Kidney (tissue), 14 donors: ENCODE results near the gene SUPT6H. TPM values are rescaled to one million over a fixed set of nuclear protein-coding genes. Genes with fewer than 3 reads are reported as not detected.
"Not testable (repeated sequence)": the region's sequence is repeated elsewhere in the genome, so short reads cannot be mapped to it uniquely, and the experiment has no call there.

Experiments
- DNase-seq, 5 donors: peaks; one replicate each; pipeline ENCODE4 v3.0.0-alpha.2; 2013 to 2020
- FAIRE-seq: peaks from 2 replicates; lab custom pipeline; 2012; peaks lifted over from hg19 to GRCh38; lab: Jason Lieb, UNC
- H3K27ac ChIP-seq, 2 donors: one replicate each; pipeline ENCODE4 v1.7.0; 2013; ENCODE audit warnings: low read depth in 2 of 2, low read length in 2 of 2, inconsistent platforms in 1 of 2
- H3K27me3 ChIP-seq: one replicate; pipeline ENCODE4 v1.7.1; 2013; ENCODE audit warnings: low read length, inconsistent platforms; ENCODE audit not compliant: control insufficient read depth, insufficient read depth
- H3K36me3 ChIP-seq, 3 donors: one replicate each; pipeline versions ENCODE4 v1.7.0 to v1.7.1; 2013; ENCODE audit warnings: low read length in 3 of 3, control low read depth in 1 of 3, inconsistent platforms in 1 of 3; ENCODE audit not compliant: insufficient read depth in 3 of 3, control insufficient read depth in 2 of 3
- H3K4me1 ChIP-seq, 3 donors: one replicate each; pipeline versions ENCODE4 v1.7.0 to v1.7.1; 2013; ENCODE audit warnings: low read length in 3 of 3, inconsistent platforms in 1 of 3, low read depth in 1 of 3; ENCODE audit not compliant: control insufficient read depth in 2 of 3, insufficient read depth in 2 of 3
- H3K4me3 ChIP-seq, 3 donors: one replicate each; pipeline versions ENCODE4 v1.7.0 to v1.8.1; 2013; ENCODE audit warnings: low read length in 3 of 3, control low read depth in 1 of 3, inconsistent platforms in 1 of 3
- H3K9ac ChIP-seq, 3 donors: one replicate each; pipeline versions ENCODE4 v1.7.0 to v1.7.1; 2013; ENCODE audit warnings: low read length in 3 of 3, control low read depth in 1 of 3, inconsistent platforms in 1 of 3
- H3K9me3 ChIP-seq, 3 donors: one replicate each; pipeline versions ENCODE4 v1.7.0 to v1.7.1; 2013; ENCODE audit warnings: low read length in 3 of 3, control low read depth in 1 of 3, inconsistent platforms in 1 of 3; ENCODE audit not compliant: control insufficient read depth in 2 of 3, insufficient read depth in 1 of 3
- intact Hi-C: fragments of 100-400 bp; cut with DNase I; formaldehyde crosslinking; loops from one replicate; pipeline ENCODE4 v1.11.1; 2022
- polyA plus RNA-seq: library from polyadenylated mRNA; stranded (reverse); fragments of 350-450 nt; fragmentation: Illumina TruSeq; extraction: RNeasy Lipid Tissue Mini Kit (QIAGEN cat#74804); gene quantifications from one replicate; pipeline ENCODE4 v1.2.3, GENCODE V29; 2014; ENCODE audit warnings: low read depth, low replicate concordance; ENCODE audit not compliant: insufficient read depth
- total RNA-seq: library from RNA; stranded (reverse); fragmentation: NEBNext Ultra II Directional; extraction: Animal tissue kit (Norgen Biotek cat#: 25700); gene quantifications from one replicate; pipeline ENCODE4 v1.2.1, GENCODE V29; 2021
- TF ChIP-seq, protein P1 (sequence below): IDR thresholded peaks from 3 replicates; pipeline ENCODE4 v1.5.1; 2012; ENCODE audit warnings: mild to moderate bottlenecking, moderate library complexity, borderline replicate concordance; ENCODE audit not compliant: insufficient read depth; ENCODE audit errors: extremely low read depth
- donor health status: control.
- donor health status: control.
- donor health status: control.
- donor health status: control.
- donor health status: control.
- donor health status: DM: yes; HTN: yes; CAD: no.
- donor health status: Normal renal cell carcinoma (clear cell type).

Gene SUPT6H
- total and polyA plus RNA-seq, 2 donors from 2014 or later: 21.4 to 61.5 TPM

- Histone ChIP-seq H3K4me3 (peak overlapping the region; percentile 70 to 99 (median 73)), H3K27me3 (no peaks in the 10 kb centered on the region), H3K9ac (peak overlapping the region; percentile 71 to 95 (median 85)), H3K4me1 (peaks cover 6 to 37% (median 18%) of the 10 kb centered on the region in 3 donors), H3K27ac (peak overlapping the region; percentile 91 to 93), H3K36me3 (peaks cover 8 to 32% (median 21%) of the 10 kb centered on the region in 3 donors), H3K9me3 (no peaks in the 10 kb centered on the region)
- TF ChIP-seq, protein P1, sequence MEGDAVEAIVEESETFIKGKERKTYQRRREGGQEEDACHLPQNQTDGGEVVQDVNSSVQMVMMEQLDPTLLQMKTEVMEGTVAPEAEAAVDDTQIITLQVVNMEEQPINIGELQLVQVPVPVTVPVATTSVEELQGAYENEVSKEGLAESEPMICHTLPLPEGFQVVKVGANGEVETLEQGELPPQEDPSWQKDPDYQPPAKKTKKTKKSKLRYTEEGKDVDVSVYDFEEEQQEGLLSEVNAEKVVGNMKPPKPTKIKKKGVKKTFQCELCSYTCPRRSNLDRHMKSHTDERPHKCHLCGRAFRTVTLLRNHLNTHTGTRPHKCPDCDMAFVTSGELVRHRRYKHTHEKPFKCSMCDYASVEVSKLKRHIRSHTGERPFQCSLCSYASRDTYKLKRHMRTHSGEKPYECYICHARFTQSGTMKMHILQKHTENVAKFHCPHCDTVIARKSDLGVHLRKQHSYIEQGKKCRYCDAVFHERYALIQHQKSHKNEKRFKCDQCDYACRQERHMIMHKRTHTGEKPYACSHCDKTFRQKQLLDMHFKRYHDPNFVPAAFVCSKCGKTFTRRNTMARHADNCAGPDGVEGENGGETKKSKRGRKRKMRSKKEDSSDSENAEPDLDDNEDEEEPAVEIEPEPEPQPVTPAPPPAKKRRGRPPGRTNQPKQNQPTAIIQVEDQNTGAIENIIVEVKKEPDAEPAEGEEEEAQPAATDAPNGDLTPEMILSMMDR: no peak
- DNase-seq: peak in 1 of 5 donors; percentile 20
- intact Hi-C loops: no loop called here
- FAIRE-seq: no peak
These were observed 57.0 kb downstream of the SUPT6H start for GRCh38 chr17:28719021-28719433.

DNA sequence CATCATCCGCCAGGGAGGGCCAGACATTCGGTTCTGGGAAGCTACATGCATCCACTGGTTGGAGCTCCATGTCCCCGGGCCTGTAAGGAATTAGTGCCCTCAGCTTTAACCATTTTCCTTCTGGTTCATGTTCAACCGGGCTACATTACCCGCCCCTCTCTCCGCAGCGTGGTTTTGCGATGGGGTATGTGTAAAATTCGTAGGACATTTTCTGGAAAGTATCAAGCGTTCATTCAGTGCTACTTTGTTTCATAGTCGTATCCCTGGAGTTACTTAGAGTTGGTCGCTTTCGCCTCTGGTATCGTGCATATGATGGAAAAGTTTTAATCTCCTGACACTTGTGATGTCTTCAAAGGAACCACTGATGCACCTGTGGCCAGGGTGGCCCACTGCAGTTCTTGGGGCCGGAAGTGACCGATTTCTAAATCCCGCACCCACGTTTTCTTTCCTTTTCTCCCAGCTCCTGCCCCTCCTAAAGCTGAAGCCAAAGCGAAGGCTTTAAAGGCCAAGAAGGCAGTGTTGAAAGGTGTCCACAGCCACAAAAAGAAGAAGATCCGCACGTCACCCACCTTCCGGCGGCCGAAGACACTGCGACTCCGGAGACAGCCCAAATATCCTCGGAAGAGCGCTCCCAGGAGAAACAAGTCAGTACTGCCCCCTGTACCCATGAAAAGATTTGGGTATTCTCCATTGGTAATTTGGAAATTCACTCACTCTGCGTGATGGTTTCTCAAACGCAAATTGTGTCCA is 58.4 kb downstream of the SUPT6H start:
- no peaks in the 10 kb centered on the region for H3K9me3 ChIP-seq
- H3K4me3 ChIP-seq: peak overlapping the region; percentile 92 to 99 (median 96)
- H3K9ac ChIP-seq: peak overlapping the region; percentile 87 to 95 (median 87)
- H3K27ac ChIP-seq: peak overlapping the region; percentile 92 to 93
- H3K27me3 ChIP-seq: no peaks in the 10 kb centered on the region
- FAIRE-seq: no peak
- TF ChIP-seq, protein P1: no peak
- DNase-seq: no peak
- H3K4me1 ChIP-seq: peaks cover 6 to 43% (median 18%) of the 10 kb centered on the region in 3 donors
- intact Hi-C loops: no loop called here
- peaks cover 8 to 27% (median 16%) of the 10 kb centered on the region in 3 donors for H3K36me3 ChIP-seq

DNA sequence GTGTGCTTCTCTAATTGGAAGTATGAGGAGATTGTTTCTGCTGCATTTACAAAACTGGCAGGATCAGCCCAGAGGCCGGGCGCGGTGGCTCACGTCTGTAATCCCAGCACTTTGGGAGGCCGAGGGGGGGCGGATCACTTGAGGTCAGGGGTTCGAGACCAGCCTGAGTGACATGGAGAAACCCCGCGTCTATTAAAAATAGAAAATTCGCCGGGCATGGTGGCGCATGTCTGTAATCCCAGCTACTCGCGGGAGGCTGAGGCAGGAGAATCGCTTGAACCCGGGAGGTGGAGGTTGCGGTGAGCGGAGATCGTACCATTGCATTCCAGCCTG is 59.0 kb downstream of the SUPT6H start:
- H3K27me3 ChIP-seq, H3K27ac ChIP-seq, H3K9me3 ChIP-seq, FAIRE-seq, intact Hi-C loops: not testable (repeated sequence)
- DNase-seq: peak in 1 of 5 donors; percentile 66
- H3K4me3 ChIP-seq: peak overlapping the region; percentile 92 to 99 (median 96)
- peaks cover 8 to 23% (median 16%) of the 10 kb centered on the region in 3 donors for H3K36me3 ChIP-seq
- H3K9ac ChIP-seq: peak overlapping the region in 2 of 3 donors; percentile 35 to 95
- peaks cover 6 to 44% (median 18%) of the 10 kb centered on the region in 3 donors for H3K4me1 ChIP-seq

DNA sequence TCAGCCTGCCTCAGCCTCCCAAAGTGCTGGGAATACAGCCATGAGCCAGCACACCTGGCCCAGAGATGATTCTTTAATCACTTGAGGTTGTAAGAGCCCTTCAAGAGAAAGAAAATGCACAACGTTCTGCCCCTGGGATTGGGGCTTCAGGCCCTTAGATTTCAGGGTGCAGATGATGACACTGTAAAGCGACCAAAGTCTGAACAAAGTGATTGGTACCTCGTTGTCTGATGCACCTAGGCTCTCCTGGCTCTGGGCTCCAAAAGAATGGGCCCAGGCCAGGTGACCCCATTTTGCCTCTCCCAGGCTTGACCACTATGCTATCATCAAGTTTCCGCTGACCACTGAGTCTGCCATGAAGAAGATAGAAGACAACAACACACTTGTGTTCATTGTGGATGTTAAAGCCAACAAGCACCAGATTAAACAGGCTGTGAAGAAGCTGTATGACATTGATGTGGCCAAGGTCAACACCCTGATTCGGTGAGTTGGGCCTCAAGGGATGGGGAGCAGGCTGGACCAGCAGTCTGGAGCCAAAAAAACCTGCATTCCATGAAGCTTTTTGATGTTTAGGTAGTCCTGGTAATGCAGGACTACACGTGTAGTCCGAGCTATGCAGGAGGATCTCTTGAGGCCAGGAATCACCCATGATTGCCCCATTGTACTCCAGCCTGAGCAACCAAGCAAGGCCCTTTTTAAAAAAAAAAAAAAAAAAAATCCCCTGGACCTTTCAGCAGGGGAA is 60.6 kb downstream of the SUPT6H start:
- Histone ChIP-seq H3K27me3 (no peaks in the 10 kb centered on the region), H3K36me3 (peaks cover 8 to 23% (median 16%) of the 10 kb centered on the region in 3 donors), H3K4me1 (peaks cover 2 to 37% (median 11%) of the 10 kb centered on the region in 3 donors), H3K9ac (no peak overlapping the region), H3K27ac (no peak overlapping the region), H3K9me3 (no peaks in the 10 kb centered on the region), H3K4me3 (no peak overlapping the region)
- no peak for DNase-seq
- intact Hi-C loops: no loop called here
- no peak for FAIRE-seq
- TF ChIP-seq, protein P1: no peak
